GM21723 (cell line): Measurements from ENCODE around the gene LOXL4.

Experiments used
- ATAC-seq: cut with Tn5 transposase; IDR thresholded peaks from one replicate; pipeline ENCODE4 v1.9.1; 2021; ENCODE audit warnings: mild to moderate bottlenecking, moderate library complexity; ENCODE audit not compliant: unreplicated experiment

The LOXL4 gene

DNA sequence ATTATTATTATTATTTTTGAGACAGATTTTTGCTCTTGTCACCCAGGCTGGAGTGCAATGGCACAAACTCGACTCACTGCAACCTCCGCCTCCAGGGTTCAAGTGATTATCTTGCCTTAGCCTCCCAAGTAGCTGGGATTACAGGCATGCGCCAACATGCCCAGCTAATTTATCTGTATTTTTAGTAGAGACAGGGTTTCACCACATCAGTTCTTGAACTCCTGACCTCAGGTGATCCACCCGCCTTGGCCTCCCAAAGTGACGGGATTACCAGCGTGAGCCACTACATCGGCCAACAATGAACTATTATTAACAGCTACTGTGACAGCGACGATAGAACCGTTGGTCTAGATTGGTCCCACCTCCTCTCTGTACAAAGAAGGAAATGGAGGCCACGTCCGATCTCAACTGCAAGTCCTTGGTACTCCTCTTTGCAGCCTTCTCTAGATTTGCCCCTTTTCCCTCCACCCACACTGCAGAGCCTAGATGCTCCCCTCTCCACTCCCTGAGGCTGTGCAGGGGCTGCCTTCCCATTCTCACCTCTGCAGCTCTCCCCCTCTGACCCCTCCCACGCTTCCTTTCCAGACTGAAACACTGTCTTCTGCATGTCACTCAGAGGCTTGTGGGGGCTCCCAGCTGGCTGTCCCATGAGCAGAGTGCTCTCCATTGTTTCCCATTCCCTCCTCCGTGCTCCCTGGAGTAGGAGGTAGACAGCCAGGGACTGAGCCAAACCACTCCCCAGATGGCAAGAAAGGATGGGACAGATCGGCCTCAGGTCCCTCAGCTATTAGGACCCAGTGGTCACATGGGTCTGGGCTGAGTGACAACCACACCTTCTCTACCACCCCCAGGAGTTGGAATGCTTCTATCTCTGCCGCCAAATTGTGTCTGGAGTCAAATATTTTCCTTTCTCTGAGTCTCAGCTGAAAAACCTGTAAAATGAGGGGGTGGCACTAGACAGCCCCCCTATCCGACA, 2.3 kb downstream of the LOXL4 start:
- ATAC-seq, result no peak

DNA sequence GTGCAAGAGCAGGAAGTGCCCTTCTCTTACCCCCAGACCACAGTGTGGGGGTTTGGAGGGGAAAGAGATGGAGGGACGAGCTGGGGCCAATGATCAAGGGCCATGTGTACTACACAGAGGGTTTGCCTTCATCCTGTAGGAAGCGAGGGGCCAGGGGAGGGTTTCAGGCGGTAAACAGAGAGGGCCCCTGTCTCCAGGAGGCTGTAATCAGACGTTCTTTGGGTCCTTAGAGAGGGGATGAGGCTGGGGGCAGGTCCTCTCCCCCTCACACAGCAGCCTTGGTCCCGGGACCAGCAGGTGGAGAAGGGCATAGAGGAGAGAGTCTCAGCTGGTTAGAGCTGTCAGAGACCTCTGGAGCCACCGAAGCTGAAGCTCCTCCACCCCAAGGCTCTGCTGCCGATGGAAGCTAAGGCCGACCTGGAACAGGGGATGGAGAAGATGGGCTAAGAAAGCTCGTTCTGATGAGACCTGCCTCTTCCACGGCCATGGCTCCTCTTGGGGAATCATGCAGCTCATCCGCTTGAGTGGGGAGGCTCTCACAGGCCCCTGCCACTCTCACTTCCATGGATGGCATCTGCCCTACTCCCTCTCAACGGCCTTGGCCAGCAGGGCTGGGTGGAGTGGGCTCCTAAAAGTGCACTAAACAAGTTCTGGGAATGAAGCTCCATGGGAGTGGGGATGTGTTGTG, 3.5 kb downstream of the LOXL4 start:
- no peak for ATAC-seq

DNA sequence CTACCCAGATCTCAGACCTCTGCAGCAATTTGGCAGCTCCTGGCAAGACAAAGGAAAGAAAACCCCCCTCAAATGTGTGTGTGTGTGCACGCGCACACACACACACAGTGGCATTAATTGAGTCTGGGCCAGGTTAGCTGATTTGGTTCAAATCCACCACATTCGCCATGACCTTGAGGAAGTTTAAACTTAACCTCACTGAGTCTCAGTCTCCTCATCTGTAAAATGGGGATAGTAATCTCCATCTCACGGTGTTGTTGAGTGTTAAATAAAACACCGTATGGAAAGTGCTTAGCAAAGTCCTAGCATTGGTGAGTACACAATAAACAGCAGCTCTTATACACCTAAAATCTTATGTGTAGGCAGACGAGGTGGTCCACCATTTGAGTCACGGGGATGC, 4.9 kb downstream of the LOXL4 start:
- ATAC-seq, result no peak

DNA sequence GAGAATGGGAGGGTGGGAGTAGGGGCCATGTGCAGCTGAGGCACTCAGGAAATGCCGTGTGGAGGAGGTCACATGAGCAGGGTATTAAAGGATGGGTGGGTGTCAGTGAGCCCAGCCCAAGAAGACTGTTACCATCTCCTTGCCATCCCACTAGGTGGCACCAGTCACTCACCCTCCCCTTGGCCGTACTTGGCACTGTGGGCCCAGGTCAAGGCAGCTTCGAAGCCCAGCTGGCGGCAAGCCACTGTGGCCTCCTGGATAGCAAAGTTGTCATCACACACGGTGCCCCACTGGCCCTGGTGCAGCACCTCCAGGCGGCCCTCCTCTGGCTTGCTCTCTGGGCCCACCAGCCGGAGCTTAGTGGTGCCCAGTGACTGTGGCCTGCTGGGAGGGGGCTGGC, 5.4 kb downstream of the LOXL4 start:
- ATAC-seq, result no peak

DNA sequence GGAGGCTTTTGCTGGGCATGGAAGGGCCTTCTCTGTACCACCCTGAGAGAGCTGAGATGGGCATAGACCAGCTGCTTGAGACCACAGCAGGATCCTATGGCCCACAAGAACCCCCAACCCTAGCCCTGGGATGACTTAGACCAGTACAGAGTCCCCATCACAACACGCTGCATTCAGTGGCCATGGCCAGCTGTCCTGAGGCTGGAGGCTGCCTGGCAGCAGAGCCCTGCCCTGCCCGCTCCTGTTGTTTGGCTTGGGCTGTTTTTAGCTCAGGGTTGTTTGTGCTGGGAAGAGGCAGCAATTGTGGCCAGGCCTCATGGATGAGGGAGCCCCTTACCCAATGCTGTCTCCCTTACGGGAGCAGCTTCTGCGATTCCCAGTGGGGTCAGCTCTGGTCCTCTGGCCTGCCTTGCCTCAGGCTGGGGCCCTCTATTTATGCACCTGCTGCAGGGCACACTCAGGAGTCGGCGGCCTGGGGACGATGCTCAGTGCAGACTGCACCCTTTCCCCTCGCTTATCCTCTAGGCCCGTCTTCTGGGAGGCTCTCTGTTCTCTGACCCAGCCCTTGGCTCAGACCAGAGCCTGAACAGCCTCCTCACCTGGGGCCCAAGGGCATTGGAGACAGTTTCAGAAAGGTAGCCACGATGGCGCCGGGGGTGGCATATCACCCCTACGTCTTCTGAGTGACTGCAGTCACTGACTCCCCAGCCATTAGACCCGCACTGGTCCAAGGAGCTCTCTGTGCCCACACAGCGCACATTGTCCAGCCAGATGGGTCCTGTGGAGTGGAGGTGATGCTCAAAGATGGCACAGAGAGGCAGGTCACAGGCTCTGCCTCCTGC, 6.3 kb downstream of the LOXL4 start:
- ATAC-seq, result no peak

DNA sequence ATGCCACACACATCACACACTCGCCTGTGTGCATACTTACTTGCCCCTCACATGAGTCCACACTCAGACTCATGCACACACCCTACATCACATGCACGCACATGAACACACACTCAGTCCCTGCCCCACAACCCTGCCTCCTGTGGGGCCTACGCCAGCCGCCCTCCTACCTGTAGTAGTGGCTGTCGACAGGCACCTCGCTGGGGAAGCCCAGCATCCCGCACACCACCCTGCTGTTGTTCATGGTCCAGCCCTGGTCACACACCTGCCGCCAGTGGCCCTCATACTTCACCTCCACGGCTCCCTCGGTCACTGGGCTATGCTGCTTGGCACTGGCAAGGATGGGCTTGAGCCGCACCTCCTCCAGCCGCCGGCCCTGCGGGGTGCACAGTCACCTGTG, 7.2 kb downstream of the LOXL4 start:
- ATAC-seq, result no peak

DNA sequence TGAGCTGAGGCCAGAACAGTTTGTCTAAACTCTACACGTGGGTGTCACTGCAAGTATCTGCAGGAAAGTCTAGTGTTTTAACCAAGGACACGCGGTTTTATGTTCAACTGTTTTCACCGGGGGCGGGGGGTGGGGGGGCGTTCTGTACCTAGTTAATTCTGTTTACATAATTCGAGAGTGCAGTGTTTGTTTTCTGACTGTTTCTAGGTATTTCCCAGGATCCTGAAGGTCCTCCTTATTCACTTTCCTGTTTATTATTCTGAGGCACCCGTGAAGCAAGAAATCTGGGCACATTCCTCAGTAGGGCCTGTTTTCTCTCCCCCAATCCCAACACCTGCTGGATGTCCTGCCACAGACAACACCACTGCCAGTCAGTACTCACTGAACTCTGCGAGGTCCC, 7.6 kb downstream of the LOXL4 start:
- ATAC-seq, result no peak

DNA sequence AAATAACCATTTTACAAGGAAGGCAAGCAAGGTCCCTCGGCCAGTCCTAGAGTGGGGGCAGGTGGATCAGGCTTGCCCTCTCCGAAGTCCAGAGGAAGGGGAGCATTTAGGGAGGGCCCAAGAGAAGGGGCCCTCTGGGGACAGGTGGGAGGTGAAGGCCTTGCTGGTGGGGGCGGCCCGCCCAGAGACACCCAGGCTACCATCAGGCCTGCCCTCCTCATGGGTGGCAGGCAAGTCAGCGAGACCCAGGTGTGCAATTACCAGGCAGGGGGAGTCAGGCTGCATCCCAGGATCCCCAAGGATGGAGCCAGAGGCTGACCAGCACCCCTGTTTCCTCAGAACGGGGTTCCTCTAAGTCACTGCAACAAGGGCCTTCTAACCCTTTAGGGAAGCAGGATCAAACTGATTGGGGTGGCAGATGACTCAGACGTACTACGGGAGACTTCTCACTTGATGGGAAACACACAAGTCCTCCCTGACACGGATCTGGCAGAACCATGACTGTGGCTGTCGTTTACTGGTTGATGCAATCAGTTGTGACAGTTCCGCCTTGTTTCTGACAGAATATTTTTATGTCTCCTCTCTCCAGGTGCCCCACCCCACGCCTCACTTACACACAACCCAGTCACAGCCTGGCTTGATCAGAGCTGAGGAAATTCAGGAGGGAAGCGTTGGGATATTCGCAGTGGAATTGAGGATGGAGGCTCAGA, 8.2 kb downstream of the LOXL4 start:
- ATAC-seq, result no peak

DNA sequence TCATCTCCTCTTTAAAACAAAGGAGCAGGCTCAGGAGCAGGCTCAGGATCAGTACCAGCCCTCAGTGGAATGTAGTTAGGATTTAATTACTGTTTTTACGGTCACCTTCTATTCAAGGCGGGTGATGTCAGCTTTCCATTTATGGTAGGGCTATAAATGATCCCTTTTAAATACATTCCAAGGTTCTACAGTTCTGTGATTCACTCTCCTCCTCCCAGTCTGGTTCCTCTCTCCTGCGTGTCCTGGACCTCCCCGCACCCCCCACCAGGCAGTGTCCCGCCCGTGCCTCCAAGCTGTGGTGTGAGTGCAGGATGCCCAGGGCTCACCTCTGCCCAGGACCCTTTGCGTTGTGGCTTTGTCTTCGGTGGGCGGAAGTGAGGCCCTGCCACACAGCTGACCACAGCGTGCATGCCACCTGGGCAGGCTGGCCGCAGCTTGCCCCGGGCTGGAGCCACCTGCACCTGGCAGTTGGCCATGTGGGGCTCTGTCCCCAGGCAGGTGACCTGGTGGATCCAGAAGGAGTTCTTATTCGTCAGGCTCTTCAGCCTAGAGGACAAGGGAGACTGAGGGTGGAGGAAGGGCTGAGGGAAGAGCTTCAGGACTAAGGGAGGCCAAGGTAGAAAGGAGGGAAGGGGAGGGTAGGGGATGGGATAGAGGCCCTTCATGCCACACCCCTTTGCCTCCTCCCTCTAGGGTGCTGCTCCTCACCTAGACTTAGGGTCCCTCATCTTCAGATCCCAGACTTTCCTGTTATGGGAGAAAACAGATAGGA, 9.1 kb downstream of the LOXL4 start:
- no peak for ATAC-seq

DNA sequence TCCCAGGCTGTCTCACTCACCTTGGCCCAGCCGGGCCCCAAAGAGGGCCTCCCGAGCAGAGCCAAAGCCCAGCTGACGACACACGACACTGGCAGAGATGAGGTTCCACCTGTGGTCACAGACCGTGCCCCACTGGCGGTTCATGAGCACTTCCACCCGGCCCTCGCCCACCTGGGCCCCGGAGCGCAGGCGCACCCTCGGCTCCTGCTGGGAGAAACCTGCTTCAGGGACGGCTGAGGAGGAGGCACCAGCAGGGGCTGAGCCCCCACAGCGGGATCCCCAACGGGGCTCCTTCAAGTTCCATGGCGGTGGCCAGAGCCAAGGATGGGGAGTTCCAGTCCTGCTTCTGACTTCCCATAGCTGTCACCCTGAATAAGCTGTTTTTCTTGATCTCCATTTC, 10.0 kb downstream of the LOXL4 start:
- no peak for ATAC-seq

DNA sequence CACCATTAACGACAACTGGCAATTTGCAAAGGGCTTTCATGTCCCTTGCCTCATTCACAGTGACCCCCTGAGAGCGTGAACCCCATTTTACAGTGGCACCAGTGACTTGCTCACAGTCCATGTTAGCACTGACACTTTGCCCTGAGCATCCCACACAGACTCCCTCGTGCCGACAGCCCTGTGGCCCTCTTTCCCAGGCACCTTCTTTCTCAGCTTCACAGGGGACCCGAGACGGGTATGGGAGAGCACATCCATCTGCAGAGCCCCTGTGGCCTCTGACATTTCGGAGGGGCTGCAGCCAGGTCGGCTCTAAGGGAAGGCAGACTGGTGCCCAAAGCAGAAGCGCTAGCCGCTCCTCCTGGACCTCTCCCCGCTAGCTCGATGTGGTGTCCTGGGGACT, 10.8 kb downstream of the LOXL4 start:
- ATAC-seq, result no peak

DNA sequence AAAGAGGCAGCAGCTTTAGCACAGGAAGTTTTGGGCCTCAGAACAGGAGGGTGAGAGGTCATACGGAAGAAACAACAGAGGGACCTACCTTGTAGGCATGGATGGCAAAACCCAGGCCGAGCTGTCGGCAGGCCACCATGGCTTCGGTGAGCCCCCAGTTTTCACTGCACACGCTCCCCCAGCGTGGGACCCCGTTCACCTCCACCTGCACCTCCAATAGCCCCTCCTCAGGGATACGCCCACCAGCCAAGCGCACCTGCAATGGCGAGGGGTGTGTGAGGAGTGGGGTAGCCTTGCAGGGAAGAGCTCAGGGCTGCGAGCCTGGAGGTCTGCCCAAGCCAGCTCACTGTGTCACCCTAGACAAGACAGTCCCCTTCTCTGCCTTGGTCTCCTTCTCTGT, 11.3 kb downstream of the LOXL4 start:
- no peak for ATAC-seq

DNA sequence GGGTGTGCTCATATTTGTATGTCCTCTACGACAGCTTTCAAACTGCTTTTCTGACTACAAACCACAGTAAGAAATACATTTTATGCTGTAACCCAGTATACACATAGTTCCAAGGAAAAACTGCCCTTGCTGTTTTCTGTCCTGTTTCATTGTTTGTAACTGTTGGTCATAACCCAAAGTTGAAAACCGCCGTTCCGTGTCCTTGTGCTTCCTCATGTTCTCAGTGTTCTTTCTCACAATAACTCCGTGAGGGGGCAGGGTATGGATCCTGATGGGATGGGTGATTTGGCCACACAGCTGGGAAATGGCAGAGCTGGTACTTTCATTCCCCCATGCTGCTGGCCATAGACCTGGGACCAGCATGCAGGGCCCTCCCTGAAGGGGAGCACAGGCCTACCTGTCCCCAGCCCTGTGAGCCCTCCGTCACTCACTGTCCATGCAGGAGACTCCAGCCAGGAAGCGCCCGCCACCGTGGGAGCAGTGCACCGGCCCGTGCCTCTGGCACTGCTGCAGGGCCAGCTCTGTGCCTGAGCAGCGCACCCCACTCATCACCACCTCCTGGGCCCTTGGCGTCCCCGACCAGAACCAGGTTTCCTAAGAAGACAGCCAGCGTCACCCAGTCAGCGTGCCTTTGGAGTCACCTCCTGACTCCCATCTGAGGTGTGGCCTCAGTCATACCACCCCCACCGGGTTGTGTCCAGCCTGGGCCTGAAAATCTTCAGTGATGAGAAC, 12.7 kb downstream of the LOXL4 start:
- ATAC-seq, result no peak

DNA sequence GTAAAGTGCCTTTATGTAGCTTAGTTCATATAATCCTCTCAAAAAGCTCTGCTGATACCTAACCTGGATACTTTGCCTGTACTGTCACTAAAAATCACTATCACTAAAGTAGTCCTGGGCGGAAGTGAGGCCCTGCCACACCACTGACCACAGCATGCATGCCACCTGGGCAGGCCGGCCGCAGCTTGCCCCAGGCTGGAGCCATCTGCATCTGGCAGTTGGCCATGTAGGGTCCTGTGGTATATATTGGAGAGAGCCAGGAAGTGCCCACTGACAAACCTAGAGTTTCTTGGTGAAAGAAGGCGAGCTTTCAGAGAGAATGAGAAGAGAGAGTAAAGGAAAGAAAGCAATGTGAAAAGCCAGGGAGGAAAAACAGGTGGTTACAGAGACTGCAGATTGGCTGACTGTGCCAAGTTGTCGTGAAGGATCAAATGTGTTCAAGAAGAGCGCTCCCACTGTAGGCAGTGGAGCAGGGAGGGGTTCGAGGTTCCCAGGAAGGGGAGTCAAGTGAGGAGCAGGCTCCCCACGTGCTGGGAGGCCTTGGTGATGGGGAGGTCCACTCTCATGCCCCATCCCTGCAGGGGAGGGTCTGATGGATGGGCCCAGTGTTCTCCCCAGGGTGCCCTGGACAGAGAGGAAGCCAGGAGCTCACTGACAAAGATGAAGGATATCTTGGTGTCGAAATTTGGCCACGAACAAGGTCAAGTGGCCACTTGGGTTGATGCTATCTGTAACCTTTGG, 13.6 kb downstream of the LOXL4 start:
- no peak for ATAC-seq

DNA sequence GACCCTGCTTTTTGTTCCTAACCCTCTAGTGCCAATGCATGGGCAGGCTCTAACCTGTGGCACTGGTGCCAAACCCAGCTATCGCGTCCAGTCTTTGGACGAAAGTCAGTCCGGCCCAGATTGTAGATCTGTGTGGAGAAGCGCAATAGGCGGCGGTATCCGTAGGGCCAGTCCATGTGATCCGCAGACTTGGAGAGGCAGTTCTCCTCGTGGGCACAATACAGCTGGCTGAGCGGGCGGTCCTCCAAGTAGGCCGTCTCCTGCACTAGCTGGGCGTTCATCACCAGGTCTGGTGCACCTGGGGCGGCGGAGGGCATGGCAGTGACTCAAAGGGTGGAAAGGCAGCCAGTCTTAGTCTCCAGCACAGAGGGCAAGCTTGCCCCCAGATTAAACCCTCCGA, 14.5 kb downstream of the LOXL4 start:
- no peak for ATAC-seq

DNA sequence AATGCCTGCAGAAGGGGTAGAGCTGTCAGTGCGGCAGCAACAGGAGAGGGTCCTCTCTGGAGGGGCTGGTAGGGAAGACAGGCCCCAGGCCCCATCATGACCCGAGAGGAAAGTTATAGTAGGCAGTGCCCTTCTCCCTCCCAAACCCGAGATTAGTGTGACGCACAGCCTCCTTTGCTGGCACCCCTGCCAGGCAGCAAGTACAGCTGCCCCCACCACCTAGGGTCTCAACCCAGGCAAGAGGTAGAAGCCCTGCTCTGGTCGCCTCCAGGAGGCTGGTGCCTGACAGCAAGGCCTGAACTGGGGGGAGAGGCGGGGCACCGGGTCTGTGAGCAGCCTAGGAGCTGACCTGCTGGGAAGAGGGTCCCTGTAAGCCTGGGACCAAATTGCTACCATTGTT, 15.5 kb downstream of the LOXL4 start:
- no peak for ATAC-seq

DNA sequence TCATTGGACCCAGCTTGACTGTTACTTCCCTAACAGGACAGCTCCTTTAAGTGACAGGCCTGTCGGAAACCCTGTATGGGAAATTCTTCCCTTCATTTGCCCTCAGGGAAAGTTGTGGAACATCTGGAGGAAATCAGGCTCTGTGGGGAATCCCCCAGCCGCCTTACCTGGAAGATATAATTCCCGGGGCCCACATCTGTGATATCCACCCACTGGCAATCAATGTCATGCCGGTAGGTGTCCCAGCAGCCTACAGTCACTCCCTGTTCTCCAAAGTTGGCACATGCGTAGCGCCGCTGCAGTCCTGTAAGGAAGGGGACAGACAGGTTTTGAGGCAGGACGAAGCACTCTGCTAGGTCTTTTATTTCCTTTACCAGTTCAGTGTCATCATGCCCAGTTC, 16.6 kb downstream of the LOXL4 start:
- no peak for ATAC-seq

DNA sequence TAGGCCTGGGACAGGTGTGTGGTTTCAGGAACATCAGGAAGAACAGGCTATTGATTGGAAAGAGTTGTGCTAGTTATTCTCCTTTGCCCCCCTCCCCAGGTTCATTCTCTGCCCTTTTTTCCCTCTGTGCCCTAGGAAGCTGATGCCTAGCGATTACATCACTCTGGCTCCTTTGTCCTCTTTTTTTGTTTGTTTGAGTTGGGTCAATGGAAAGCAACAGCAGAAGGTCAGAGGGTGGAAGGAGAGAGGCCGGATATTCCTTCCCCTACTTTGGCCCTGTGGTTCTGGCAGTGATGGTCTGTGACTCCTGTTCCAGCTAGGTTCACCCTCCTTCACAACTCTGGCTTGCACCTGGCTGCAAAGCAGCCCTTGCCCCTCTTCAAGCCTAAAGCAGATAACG, 18.9 kb downstream of the LOXL4 start:
- no peak for ATAC-seq

DNA sequence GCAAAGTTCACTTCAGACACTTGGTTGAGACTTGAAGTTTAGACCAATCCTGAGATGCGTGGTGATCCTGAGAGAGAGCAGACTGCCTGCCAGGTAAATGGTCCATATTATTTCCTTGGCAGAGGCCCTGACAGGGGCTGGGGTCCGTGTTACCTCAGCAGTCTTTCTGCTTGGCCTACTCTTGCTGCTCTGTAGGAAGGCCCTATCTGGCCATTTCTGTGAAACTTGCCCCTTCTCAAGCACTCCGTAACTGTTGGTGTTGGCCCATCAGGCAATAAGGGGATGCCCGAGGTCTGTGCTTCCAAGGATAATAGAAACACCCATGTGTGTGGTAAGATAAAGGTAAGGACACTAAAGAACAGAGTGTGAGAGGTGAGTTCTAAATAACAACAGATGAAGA, 20.0 kb downstream of the LOXL4 start:
- ATAC-seq, result no peak
